ENCODE results near the gene IDI2.
"Not testable (repeated sequence)": the region's sequence is repeated elsewhere in the genome, so short reads cannot be mapped to it uniquely, and the experiment has no call there.

IDI2 gene

GRCh38 chr10:1045415-1045814, 19.8 kb upstream of the IDI2 start:
- DNase-seq, result no peak

GRCh38 chr10:1044964-1045363, 19.3 kb upstream of the IDI2 start:
- no peak for DNase-seq

GRCh38 chr10:1044146-1044545, 18.5 kb upstream of the IDI2 start:
- DNase-seq, result no peak

- DNase-seq, result no peak
These were observed 17.9 kb upstream of the IDI2 start for GRCh38 chr10:1043532-1043995.

GRCh38 chr10:1041514-1041913, 15.9 kb upstream of the IDI2 start:
- no peak for DNase-seq

GRCh38 chr10:1040133-1040532, 14.5 kb upstream of the IDI2 start:
- DNase-seq, result no peak

- DNase-seq, result not testable (repeated sequence)
These were observed 13.1 kb upstream of the IDI2 start for GRCh38 chr10:1038769-1039168.

- no peak for DNase-seq
These were observed 11.4 kb upstream of the IDI2 start for GRCh38 chr10:1037098-1037497.

- DNase-seq, result no peak
These were observed 10.7 kb upstream of the IDI2 start for GRCh38 chr10:1036341-1036791.

- no peak for DNase-seq
These were observed 9.5 kb upstream of the IDI2 start for GRCh38 chr10:1035201-1035600.

GRCh38 chr10:1034758-1035157, 9.1 kb upstream of the IDI2 start:
- DNase-seq, result no peak

GRCh38 chr10:1033601-1034000, 7.9 kb upstream of the IDI2 start:
- DNase-seq, result no peak

- DNase-seq, result no peak
These were observed 4.2 kb upstream of the IDI2 start for GRCh38 chr10:1029838-1030237.

- DNase-seq, result no peak
These were observed 919 bp upstream of the IDI2 start for GRCh38 chr10:1026578-1026977.

- no peak for DNase-seq
These were observed 1.6 kb downstream of the IDI2 start for GRCh38 chr10:1024103-1024502.

GRCh38 chr10:1022413-1022812, 3.2 kb downstream of the IDI2 start:
- DNase-seq, result no peak

- no peak for DNase-seq
These were observed 4.7 kb downstream of the IDI2 start for GRCh38 chr10:1020958-1021357.

- no peak for DNase-seq
These were observed 5.2 kb downstream of the IDI2 start for GRCh38 chr10:1020460-1020859.

GRCh38 chr10:1019362-1019761, 6.3 kb downstream of the IDI2 start:
- no peak for DNase-seq

- DNase-seq, result no peak
These were observed 10.0 kb downstream of the IDI2 start for GRCh38 chr10:1015688-1016087.

GRCh38 chr10:1011696-1012095, 14.0 kb downstream of the IDI2 start:
- no peak for DNase-seq

- no peak for DNase-seq
These were observed 15.0 kb downstream of the IDI2 start for GRCh38 chr10:1010703-1011102.

GRCh38 chr10:1009947-1010346, 15.7 kb downstream of the IDI2 start:
- not testable (repeated sequence) for DNase-seq

- DNase-seq, result no peak
These were observed 16.6 kb downstream of the IDI2 start for GRCh38 chr10:1009071-1009494.

- no peak for DNase-seq
These were observed 18.1 kb downstream of the IDI2 start for GRCh38 chr10:1007583-1007982.

GRCh38 chr10:1006573-1006972, 19.1 kb downstream of the IDI2 start:
- DNase-seq, result no peak

Measured in NCI-H748 treated with DMSO at 0.1 percent for 48 hours (cell line).